Caco-2 (cell line): Measurements from ENCODE around the gene PFKFB4. TPM values are rescaled to one million over a fixed set of nuclear protein-coding genes. Genes with fewer than 3 reads are reported as not detected.

ENCODE experiments used
- BruUV-seq: library from RNA; stranded (reverse); fragments of 400-500 nt; replicated peaks from 2 replicates; lab custom pipeline; 2021; lab: Mats Ljungman, UMichigan
- CTCF ChIA-PET: fragments of 300-600 bp; sonication (Branson Sonifier 250); formaldehyde crosslinking; loops from one replicate; lab custom pipeline; 2022; ENCODE audit warnings: antibody characterized with exemption; lab: Charles Lee
- POLR2A ChIA-PET: fragments of 300-600 bp; sonication (Branson Sonifier 250); formaldehyde crosslinking; loops from one replicate; lab custom pipeline; 2022; ENCODE audit warnings: antibody characterized with exemption; lab: Charles Lee
- DNase-seq, 2 experiments: peaks; one replicate each; pipeline versions ENCODE4 v3.0.0 to v3.0.0-alpha.2; 2020 to 2022
- H3K27me3 ChIP-seq: replicated peaks from 2 replicates; pipeline ENCODE4 v1.6.0; 2011; ENCODE audit warnings: low read length; ENCODE audit not compliant: control insufficient read depth, insufficient read depth
- H3K36me3 ChIP-seq: 2 replicates; pipeline ENCODE4 v1.5.1; 2011; ENCODE audit warnings: low read length; ENCODE audit not compliant: control insufficient read depth, insufficient read depth
- H3K4me1 ChIP-seq: fragments of 250-450 bp; sonication (Bioruptor Pico); 2 replicates; pipeline ENCODE4 v1.5.1; 2020; ENCODE audit warnings: mild to moderate bottlenecking
- H3K4me3 ChIP-seq: 2 replicates; pipeline ENCODE4 v1.5.1; 2011; ENCODE audit warnings: low read depth, mild to moderate bottlenecking, control low read depth, low read length
- H3K9me3 ChIP-seq: fragments of 250-450 bp; sonication (Bioruptor Pico); 2 replicates; pipeline ENCODE4 v1.5.1; 2020; ENCODE audit warnings: mild to moderate bottlenecking, moderate library complexity
- H3K27ac Mint-ChIP-seq: one replicate; pipeline ENCODE4 v1.8.0; 2022; ENCODE audit warnings: mixed read lengths; ENCODE audit not compliant: unreplicated experiment
- H3K27me3 Mint-ChIP-seq: one replicate; pipeline ENCODE4 v1.8.0; 2022; ENCODE audit warnings: mixed read lengths; ENCODE audit not compliant: insufficient read depth, unreplicated experiment
- H3K36me3 Mint-ChIP-seq: one replicate; pipeline ENCODE4 v1.8.0; 2022; ENCODE audit warnings: mild to moderate bottlenecking, mixed read lengths; ENCODE audit not compliant: insufficient read depth, unreplicated experiment
- H3K4me1 Mint-ChIP-seq: one replicate; pipeline ENCODE4 v1.8.0; 2022; ENCODE audit warnings: low read depth, mixed read lengths; ENCODE audit not compliant: unreplicated experiment
- H3K4me3 Mint-ChIP-seq: one replicate; pipeline ENCODE4 v1.8.0; 2022; ENCODE audit warnings: mild to moderate bottlenecking, moderate library complexity, mixed read lengths; ENCODE audit not compliant: unreplicated experiment
- H3K9me3 Mint-ChIP-seq: one replicate; pipeline ENCODE4 v1.8.0; 2022; ENCODE audit warnings: mixed read lengths; ENCODE audit not compliant: unreplicated experiment
- CTCF ChIP-seq, 2 experiments: fragments of 200-600 bp in 1 of 2; IDR thresholded peaks; 1 replicate in 1 of 2; 2 replicates in 1 of 2; pipeline versions ENCODE4 v1.5.1 to v1.8.0; 2011 to 2022; ENCODE audit warnings: antibody characterized with exemption in 1 of 2, control low read depth in 1 of 2, inconsistent platforms in 1 of 2, low read depth in 1 of 2, low read length in 1 of 2, mild to moderate bottlenecking in 1 of 2, moderate library complexity in 1 of 2; ENCODE audit not compliant: insufficient read depth in 1 of 2, severe bottlenecking in 1 of 2, unreplicated experiment in 1 of 2
- intact Hi-C: fragments of 100-400 bp; cut with micrococcal nuclease; formaldehyde crosslinking; loops from one replicate; pipeline ENCODE4 v1.10.0; 2022; ENCODE audit not compliant: unreplicated experiment
- total RNA-seq: library from RNA; stranded (reverse); gene quantifications from 2 replicates; pipeline ENCODE4 v1.2.3, GENCODE V29; 2022

The PFKFB4 gene
- total RNA-seq, 1 experiment from 2014 or later, result 11.2 TPM

GRCh38 chr3:48581621-48582481 is 25.2 kb upstream of the PFKFB4 start:
- H3K9me3 ChIP-seq, result no peaks in the 10 kb centered on the region
- Mint-ChIP-seq H3K4me1 (no peaks in the 10 kb centered on the region), H3K4me3 (no peak overlapping the region), H3K27me3 (no peaks in the 10 kb centered on the region), H3K27ac (no peak overlapping the region), H3K9me3 (no peaks in the 10 kb centered on the region), H3K36me3 (no peaks in the 10 kb centered on the region)
- no peaks in the 10 kb centered on the region for H3K27me3 ChIP-seq
- intact Hi-C loops, result no loop called here
- BruUV-seq, result no TSS peak
- H3K4me3 ChIP-seq, result no peak overlapping the region
- DNase-seq, result no peak
- H3K4me1 ChIP-seq, result no peaks in the 10 kb centered on the region
- H3K36me3 ChIP-seq, result no peaks in the 10 kb centered on the region
- CTCF ChIA-PET, result interaction anchor here (0.5 kb wide), 1 partner anchor 124 kb away, joined by 4 read pairs; no protein-coding TSS in a partner anchor
- no peak for TF ChIP-seq CTCF (IDR thresholded peaks at IDR 0.05; ENCODE audit: insufficient read depth in 1 of 2, low read depth in 1 of 2, low read length in 1 of 2, severe bottlenecking in 1 of 2, unreplicated experiment in 1 of 2)
- POLR2A ChIA-PET, result no interaction called here

DNA sequence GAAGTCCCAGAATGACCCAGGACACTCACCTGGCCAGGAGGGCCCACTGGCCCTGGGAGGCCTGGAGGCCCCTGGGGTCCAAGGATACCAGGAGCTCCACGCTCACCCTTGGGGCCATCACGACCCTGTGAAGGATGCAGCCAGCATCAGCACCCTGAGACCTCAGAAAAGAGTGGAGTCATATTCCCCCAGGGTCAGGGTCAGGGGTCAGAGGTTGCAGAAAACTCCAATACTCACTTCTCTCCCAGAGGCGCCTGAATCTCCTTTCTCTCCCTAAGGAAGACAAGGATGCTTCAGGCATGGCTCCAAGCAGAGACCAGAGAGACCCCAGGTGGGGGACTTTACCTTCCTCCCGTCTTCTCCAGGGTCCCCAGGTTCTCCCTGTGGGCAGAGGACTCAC is 20.0 kb upstream of the PFKFB4 start:
- CTCF ChIA-PET, result no interaction called here

GRCh38 chr3:48575366-48575765 is 18.8 kb upstream of the PFKFB4 start:
- H3K9me3 Mint-ChIP-seq, result no peaks in the 10 kb centered on the region
- H3K27ac Mint-ChIP-seq, result no peak overlapping the region
- H3K4me1 Mint-ChIP-seq, result no peaks in the 10 kb centered on the region
- H3K36me3 ChIP-seq, result no peaks in the 10 kb centered on the region
- intact Hi-C loops, result no loop called here
- POLR2A ChIA-PET, result no interaction called here
- H3K36me3 Mint-ChIP-seq, result no peaks in the 10 kb centered on the region
- CTCF ChIA-PET, result interaction anchor here (0.6 kb wide), 1 partner anchor 60 kb away, joined by 4 read pairs; the partner anchor contains the start of gene SLC26A6
- no peaks in the 10 kb centered on the region for H3K27me3 ChIP-seq
- BruUV-seq, result no TSS peak
- no peaks in the 10 kb centered on the region for H3K9me3 ChIP-seq
- no peak for TF ChIP-seq CTCF (IDR thresholded peaks at IDR 0.05; ENCODE audit: insufficient read depth in 1 of 2, low read depth in 1 of 2, low read length in 1 of 2, severe bottlenecking in 1 of 2, unreplicated experiment in 1 of 2)
- DNase-seq, result no peak
- no peak overlapping the region for H3K4me3 Mint-ChIP-seq
- no peak overlapping the region for H3K4me3 ChIP-seq
- no peaks in the 10 kb centered on the region for H3K4me1 ChIP-seq
- H3K27me3 Mint-ChIP-seq, result no peaks in the 10 kb centered on the region

More for the DNA sequence above, 20.0 kb upstream of the PFKFB4 start:
- H3K4me1 Mint-ChIP-seq, result no peaks in the 10 kb centered on the region
- no peak overlapping the region for H3K27ac Mint-ChIP-seq
- TF ChIP-seq CTCF (IDR thresholded peaks at IDR 0.05; ENCODE audit: insufficient read depth in 1 of 2, low read depth in 1 of 2, low read length in 1 of 2, severe bottlenecking in 1 of 2, unreplicated experiment in 1 of 2), result no peak
- Histone ChIP-seq H3K27me3 (no peaks in the 10 kb centered on the region), H3K9me3 (no peaks in the 10 kb centered on the region), H3K4me3 (no peak overlapping the region), H3K4me1 (no peaks in the 10 kb centered on the region), H3K36me3 (no peaks in the 10 kb centered on the region)
- H3K4me3 Mint-ChIP-seq, result no peak overlapping the region
- no peak for DNase-seq
- H3K9me3 Mint-ChIP-seq, result no peaks in the 10 kb centered on the region
- no peaks in the 10 kb centered on the region for H3K27me3 Mint-ChIP-seq
- no TSS peak for BruUV-seq
- H3K36me3 Mint-ChIP-seq, result no peaks in the 10 kb centered on the region
- POLR2A ChIA-PET, result no interaction called here
- intact Hi-C loops, result no loop called here
